Fibroblast of lung (primary cell): ENCODE data around the gene DGLUCY. TPM values are rescaled to one million over a fixed set of nuclear protein-coding genes. Genes with fewer than 3 reads are reported as not detected.

Source experiments
- DNase-seq, 2 donors: peaks; one replicate each; pipeline versions ENCODE4 v3.0.0 to v3.0.0-alpha.2; 2010; ENCODE audit warnings: low read depth in 2 of 2
- H2AFZ ChIP-seq: 2 replicates; pipeline ENCODE4 v1.5.1; 2012; ENCODE audit warnings: low read length, control low read depth, inconsistent platforms
- H3K27ac ChIP-seq: 2 replicates; pipeline ENCODE4 v1.5.1; 2011; ENCODE audit warnings: low read length, control low read depth; ENCODE audit not compliant: insufficient read depth
- H3K27me3 ChIP-seq: 2 replicates; pipeline ENCODE4 v1.5.1; 2011; ENCODE audit warnings: mild to moderate bottlenecking, low read length; ENCODE audit not compliant: control insufficient read depth, insufficient read depth
- H3K36me3 ChIP-seq: 2 replicates; pipeline ENCODE4 v1.5.1; 2011; ENCODE audit warnings: low read length; ENCODE audit not compliant: control insufficient read depth, insufficient read depth
- H3K4me1 ChIP-seq: 2 replicates; pipeline ENCODE4 v1.5.1; 2011; ENCODE audit warnings: low read length; ENCODE audit not compliant: control insufficient read depth, insufficient read depth; ENCODE audit errors: extremely low read depth
- H3K4me2 ChIP-seq: 2 replicates; pipeline ENCODE4 v1.5.1; 2011; ENCODE audit warnings: low read length, control low read depth; ENCODE audit not compliant: insufficient read depth; ENCODE audit errors: extremely low read depth
- H3K4me3 ChIP-seq, 4 experiments: fragments of 200-600 bp in 1 of 4; sonication (generic) in 1 of 4; replicated peaks in 1 of 4; 2 replicates each; pipeline ENCODE4 v1.5.1; 2011 to 2016; ENCODE audit warnings: low read length in 4 of 4, low read depth in 3 of 4, mild to moderate bottlenecking in 3 of 4, control low read depth in 2 of 4, inconsistent platforms in 1 of 4, mixed read lengths in 1 of 4; ENCODE audit not compliant: insufficient read depth in 1 of 4; ENCODE audit errors: control extremely low read depth in 1 of 4
- H3K79me2 ChIP-seq: 2 replicates; pipeline ENCODE4 v1.5.1; 2012; ENCODE audit warnings: mild to moderate bottlenecking, low read length, inconsistent platforms; ENCODE audit not compliant: control insufficient read depth, insufficient read depth
- H3K9ac ChIP-seq: 2 replicates; pipeline ENCODE4 v1.5.1; 2011; ENCODE audit warnings: mild to moderate bottlenecking, low read length, control low read depth; ENCODE audit not compliant: insufficient read depth
- H3K9me3 ChIP-seq: 2 replicates; pipeline ENCODE4 v1.5.1; 2012; ENCODE audit warnings: low read depth, low read length; ENCODE audit not compliant: control insufficient read depth, insufficient read depth
- H4K20me1 ChIP-seq: 2 replicates; pipeline ENCODE4 v1.5.1; 2011; ENCODE audit warnings: low read length; ENCODE audit not compliant: control insufficient read depth, insufficient read depth; ENCODE audit errors: extremely low read depth
- CTCF ChIP-seq, 2 donors: IDR thresholded peaks in 1 of 2; conservative IDR thresholded peaks in 1 of 2; 1 replicate in 1 of 2; 2 replicates in 1 of 2; pipeline ENCODE4 v1.5.1; 2011 to 2012; ENCODE audit warnings: low read length in 2 of 2, control low read depth in 1 of 2, inconsistent platforms in 1 of 2, low read depth in 1 of 2, mild to moderate bottlenecking in 1 of 2
- EZH2 ChIP-seq: IDR thresholded peaks from 2 replicates; pipeline ENCODE4 v1.5.1; 2012; ENCODE audit warnings: low read length, control low read depth, mild to moderate bottlenecking; ENCODE audit errors: missing control alignments
- polyA plus RNA-seq, 2 donors: library from polyadenylated mRNA; depleted of rRNA in 1 of 2; stranded (reverse) in 1 of 2; unstranded in 1 of 2; fragments of >200 nt; gene quantifications; 2 replicates each; pipeline ENCODE4 v1.2.1, GENCODE V29; 2011 to 2012; ENCODE audit warnings: missing spikeins in 1 of 2
- total RNA-seq: library from RNA; depleted of rRNA; stranded (reverse); fragments of >200 nt; gene quantifications from 2 replicates; pipeline ENCODE4 v1.2.1, GENCODE V29; 2014

DGLUCY gene
- total and polyA plus RNA-seq, 2 donors (not counting 1 experiment from before 2014, with no cell fraction given): 26.7 to 62.1 TPM

DNA sequence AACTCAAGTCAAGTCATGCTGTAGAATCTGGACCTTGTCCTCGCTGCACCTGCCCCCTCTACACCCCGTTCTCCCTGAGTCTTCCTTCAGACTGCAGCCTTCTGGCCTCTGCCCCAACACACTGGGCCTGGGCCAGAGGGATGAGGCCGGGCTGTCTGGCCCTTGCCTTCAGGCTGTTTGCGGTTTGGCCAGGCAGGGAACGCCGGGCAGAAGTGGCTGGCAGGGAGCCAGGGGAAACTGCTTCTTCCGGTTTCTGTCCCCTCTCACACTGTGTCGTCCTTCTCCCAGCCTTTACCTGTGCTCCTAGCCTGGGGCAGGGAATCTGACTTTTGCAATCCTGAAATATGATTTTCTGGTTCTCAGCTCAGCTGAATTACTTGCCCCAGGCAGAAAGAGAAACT lies 13.5 kb downstream of the DGLUCY start:
- DNase-seq: no peak
- H3K36me3 ChIP-seq: no peaks in the 10 kb centered on the region
- no peak overlapping the region for H3K9ac ChIP-seq
- H2AFZ ChIP-seq: no peak overlapping the region
- H4K20me1 ChIP-seq: no peaks in the 10 kb centered on the region
- H3K4me2 ChIP-seq: no peak overlapping the region
- H3K27me3 ChIP-seq: no peaks in the 10 kb centered on the region
- no peak overlapping the region for H3K4me3 ChIP-seq
- no peaks in the 10 kb centered on the region for H3K79me2 ChIP-seq
- TF ChIP-seq EZH2 (no peak), CTCF (conservative IDR thresholded peaks at IDR 0.05 in 1 of 2, IDR thresholded peaks at IDR 0.05 in 1 of 2; ENCODE audit: low read depth in 1 of 2, low read length in 2 of 2) (no peak)
- H3K27ac ChIP-seq: no peak overlapping the region
- H3K4me1 ChIP-seq: no peaks in the 10 kb centered on the region
- H3K9me3 ChIP-seq: no peaks in the 10 kb centered on the region

DNA sequence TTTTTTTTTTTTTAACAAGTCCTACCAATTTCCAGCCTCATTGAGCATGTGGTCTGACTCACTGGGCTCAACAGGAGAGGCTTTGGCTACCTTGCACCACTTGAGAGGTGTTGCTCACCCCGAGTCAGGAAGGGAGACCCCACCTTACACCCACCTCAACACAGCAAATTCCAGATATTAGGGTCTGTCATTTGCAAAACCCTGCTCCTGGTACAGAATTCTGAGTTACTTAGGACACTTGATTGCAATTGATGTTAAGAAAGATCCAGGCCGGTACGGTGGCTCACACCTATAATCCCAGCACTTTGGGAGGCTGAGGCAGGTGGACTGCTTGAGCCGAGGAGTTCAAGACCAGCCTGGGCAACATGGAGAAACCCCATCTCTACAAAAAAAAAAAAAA lies 14.1 kb downstream of the DGLUCY start:
- no peaks in the 10 kb centered on the region for H4K20me1 ChIP-seq
- H3K36me3 ChIP-seq: no peaks in the 10 kb centered on the region
- no peak overlapping the region for H3K9ac ChIP-seq
- H3K79me2 ChIP-seq: no peaks in the 10 kb centered on the region
- DNase-seq: no peak
- H2AFZ ChIP-seq: no peak overlapping the region
- H3K27me3 ChIP-seq: no peaks in the 10 kb centered on the region
- no peak overlapping the region for H3K27ac ChIP-seq
- H3K4me2 ChIP-seq: no peak overlapping the region
- TF ChIP-seq EZH2: no peak
- no peak for TF ChIP-seq CTCF (conservative IDR thresholded peaks at IDR 0.05 in 1 of 2, IDR thresholded peaks at IDR 0.05 in 1 of 2; ENCODE audit: low read depth in 1 of 2, low read length in 2 of 2)
- no peaks in the 10 kb centered on the region for H3K4me1 ChIP-seq
- no peak overlapping the region for H3K4me3 ChIP-seq
- no peaks in the 10 kb centered on the region for H3K9me3 ChIP-seq

GRCh38 chr14:91128699-91129098 lies 14.8 kb downstream of the DGLUCY start:
- Histone ChIP-seq H2AFZ (no peak overlapping the region), H3K9ac (no peak overlapping the region), H3K27ac (no peak overlapping the region), H3K4me3 (no peak overlapping the region), H3K79me2 (no peaks in the 10 kb centered on the region), H3K4me2 (no peak overlapping the region), H3K27me3 (no peaks in the 10 kb centered on the region), H3K4me1 (no peaks in the 10 kb centered on the region), H3K36me3 (no peaks in the 10 kb centered on the region), H3K9me3 (no peaks in the 10 kb centered on the region), H4K20me1 (no peaks in the 10 kb centered on the region)
- DNase-seq: no peak
- TF ChIP-seq CTCF (conservative IDR thresholded peaks at IDR 0.05 in 1 of 2, IDR thresholded peaks at IDR 0.05 in 1 of 2; ENCODE audit: low read depth in 1 of 2, low read length in 2 of 2) (no peak), EZH2 (no peak)
